ENCODE results near the gene LAG3.
A peak's percentile ranks its signal among the peaks of the same experiment; 100 is the strongest.
"Not testable (repeated sequence)": the region's sequence is repeated elsewhere in the genome, so short reads cannot be mapped to it uniquely, and the experiment has no call there.

LAG3 gene

GRCh38 chr12:6730169-6730568 is 42.2 kb upstream of the LAG3 start:
- no peak overlapping the region for H3K4me3 ChIP-seq (ENCODE audit: control insufficient read depth, low read depth, low read length)
- no peak for DNase-seq (ENCODE audit: low read depth)
- no peak for TF ChIP-seq CTCF (conservative IDR thresholded peaks at IDR 0.05; ENCODE audit: control insufficient read depth, insufficient read depth, low read depth, low read length)

GRCh38 chr12:6734506-6735387 is 37.6 kb upstream of the LAG3 start:
- no peak for TF ChIP-seq CTCF (conservative IDR thresholded peaks at IDR 0.05; ENCODE audit: control insufficient read depth, insufficient read depth, low read depth, low read length)
- DNase-seq (ENCODE audit: low read depth) = no peak

GRCh38 chr12:6735448-6736191 is 36.7 kb upstream of the LAG3 start:
- peak; percentile 77 for DNase-seq (ENCODE audit: low read depth)
- peak; percentile 80 for TF ChIP-seq CTCF (conservative IDR thresholded peaks at IDR 0.05; ENCODE audit: control insufficient read depth, insufficient read depth, low read depth, low read length)
- no peak overlapping the region for H3K4me3 ChIP-seq (ENCODE audit: control insufficient read depth, low read depth, low read length)

More at GRCh38 chr12:6734506-6735387, 37.6 kb upstream of the LAG3 start:
- H3K4me3 ChIP-seq (ENCODE audit: control insufficient read depth, low read depth, low read length) = no peak overlapping the region

GRCh38 chr12:6736754-6737153 is 35.6 kb upstream of the LAG3 start:
- no peak for DNase-seq (ENCODE audit: low read depth)
- H3K4me3 ChIP-seq (ENCODE audit: control insufficient read depth, low read depth, low read length) = no peak overlapping the region
- TF ChIP-seq CTCF (conservative IDR thresholded peaks at IDR 0.05; ENCODE audit: control insufficient read depth, insufficient read depth, low read depth, low read length) = no peak

- DNase-seq (ENCODE audit: low read depth); H3K4me3 ChIP-seq (ENCODE audit: control insufficient read depth, low read depth, low read length): not testable (repeated sequence)
Measured at GRCh38 chr12:6742080-6742479, 30.2 kb upstream of the LAG3 start.

- TF ChIP-seq CTCF (conservative IDR thresholded peaks at IDR 0.05; ENCODE audit: control insufficient read depth, insufficient read depth, low read depth, low read length) = no peak
- no peak overlapping the region for H3K4me3 ChIP-seq (ENCODE audit: control insufficient read depth, low read depth, low read length)
- no peak for DNase-seq (ENCODE audit: low read depth)
Measured at GRCh38 chr12:6742834-6743233, 29.5 kb upstream of the LAG3 start.

- not testable (repeated sequence) for DNase-seq (ENCODE audit: low read depth)
Measured at GRCh38 chr12:6743300-6743699, 29.0 kb upstream of the LAG3 start.

More at GRCh38 chr12:6743300-6743699, 29.0 kb upstream of the LAG3 start:
- not testable (repeated sequence) for H3K4me3 ChIP-seq (ENCODE audit: control insufficient read depth, low read depth, low read length)

All from fibroblast of mammary gland (primary cell).